GM06990 (cell line): ENCODE measurements around the gene SIRT6.
"Not testable (repeated sequence)": the region's sequence is repeated elsewhere in the genome, so short reads cannot be mapped to it uniquely, and the experiment has no call there.

Experiments
- DNase-seq: peaks from one replicate; pipeline ENCODE4 v3.0.0-alpha.2; 2011; ENCODE audit not compliant: insufficient read length; ENCODE audit errors: extremely low read depth
- H3K27me3 ChIP-seq: replicated peaks from 2 replicates; pipeline ENCODE4 v1.6.0; 2011; ENCODE audit warnings: low read length; ENCODE audit not compliant: control insufficient read depth, insufficient read depth
- H3K36me3 ChIP-seq: 2 replicates; pipeline ENCODE4 v1.5.1; 2011; ENCODE audit warnings: low read length; ENCODE audit not compliant: control insufficient read depth, insufficient read depth
- H3K4me3 ChIP-seq: replicated peaks from 2 replicates; pipeline ENCODE4 v1.5.1; 2011; ENCODE audit warnings: low read depth, mild to moderate bottlenecking, control low read depth, low read length
- TF ChIP-seq, protein P1 (sequence below): IDR thresholded peaks from 2 replicates; pipeline ENCODE4 v1.5.1; 2011; ENCODE audit warnings: low read length, control low read depth, mild to moderate bottlenecking, inconsistent platforms; ENCODE audit not compliant: insufficient read depth, poor library complexity, severe bottlenecking

SIRT6 gene

DNA sequence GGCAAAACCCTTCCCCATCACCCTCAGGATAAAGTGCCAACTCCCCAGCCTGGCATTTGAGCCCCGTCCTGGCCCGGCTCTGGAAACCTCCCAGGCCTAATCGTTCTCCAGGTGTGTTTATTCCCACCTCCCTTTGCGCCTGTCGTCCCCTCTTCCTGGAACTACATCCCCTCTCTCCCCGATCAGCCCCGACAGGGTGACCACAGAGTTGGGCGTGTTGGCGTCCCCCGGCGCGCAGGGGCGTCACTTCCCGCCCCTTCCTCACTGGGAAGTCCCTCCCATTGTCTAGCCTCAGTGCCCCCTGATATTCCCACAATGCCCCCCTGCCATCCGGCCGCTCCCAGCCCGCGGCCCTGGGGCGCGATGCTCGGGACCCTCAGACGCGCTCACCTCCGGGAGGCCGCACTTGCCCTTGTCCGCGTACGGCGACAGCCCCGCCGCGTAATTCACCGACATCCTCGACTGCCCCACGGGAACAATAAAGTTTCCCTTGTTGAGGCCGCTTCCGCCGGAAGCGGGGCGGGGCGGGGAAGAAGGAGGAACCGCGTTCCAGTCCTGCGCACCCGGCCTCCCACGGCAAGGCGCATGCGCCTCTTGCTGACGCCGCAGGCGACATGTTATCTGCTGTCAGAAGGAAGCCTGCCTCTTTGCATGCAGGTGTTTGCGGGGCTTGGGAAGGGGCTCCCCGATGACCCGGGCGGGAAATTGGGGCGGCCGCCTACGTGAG, at the start of gene SIRT6, which contains the start of gene ANKRD24:
Gene SIRT6, minus strand, starts transcription at position 480 of the 727 bp plus-strand sequence. Its CDS starts 24 bp downstream, at position 456.
Gene ANKRD24, plus strand, starts transcription at position 606 of the 727 bp plus-strand sequence. CDS start 3,737 bp downstream, outside the sequence.
- H3K4me3 ChIP-seq = peak within 1 kb of the TSS; percentile 98
- TF ChIP-seq, protein P1, sequence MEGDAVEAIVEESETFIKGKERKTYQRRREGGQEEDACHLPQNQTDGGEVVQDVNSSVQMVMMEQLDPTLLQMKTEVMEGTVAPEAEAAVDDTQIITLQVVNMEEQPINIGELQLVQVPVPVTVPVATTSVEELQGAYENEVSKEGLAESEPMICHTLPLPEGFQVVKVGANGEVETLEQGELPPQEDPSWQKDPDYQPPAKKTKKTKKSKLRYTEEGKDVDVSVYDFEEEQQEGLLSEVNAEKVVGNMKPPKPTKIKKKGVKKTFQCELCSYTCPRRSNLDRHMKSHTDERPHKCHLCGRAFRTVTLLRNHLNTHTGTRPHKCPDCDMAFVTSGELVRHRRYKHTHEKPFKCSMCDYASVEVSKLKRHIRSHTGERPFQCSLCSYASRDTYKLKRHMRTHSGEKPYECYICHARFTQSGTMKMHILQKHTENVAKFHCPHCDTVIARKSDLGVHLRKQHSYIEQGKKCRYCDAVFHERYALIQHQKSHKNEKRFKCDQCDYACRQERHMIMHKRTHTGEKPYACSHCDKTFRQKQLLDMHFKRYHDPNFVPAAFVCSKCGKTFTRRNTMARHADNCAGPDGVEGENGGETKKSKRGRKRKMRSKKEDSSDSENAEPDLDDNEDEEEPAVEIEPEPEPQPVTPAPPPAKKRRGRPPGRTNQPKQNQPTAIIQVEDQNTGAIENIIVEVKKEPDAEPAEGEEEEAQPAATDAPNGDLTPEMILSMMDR = no peak
- peak; percentile 98 for DNase-seq
- peaks cover 4% of the 10 kb centered on the region; the same call in 1 of the 2 replicates for H3K36me3 ChIP-seq
- no peaks in the 10 kb centered on the region for H3K27me3 ChIP-seq

DNA sequence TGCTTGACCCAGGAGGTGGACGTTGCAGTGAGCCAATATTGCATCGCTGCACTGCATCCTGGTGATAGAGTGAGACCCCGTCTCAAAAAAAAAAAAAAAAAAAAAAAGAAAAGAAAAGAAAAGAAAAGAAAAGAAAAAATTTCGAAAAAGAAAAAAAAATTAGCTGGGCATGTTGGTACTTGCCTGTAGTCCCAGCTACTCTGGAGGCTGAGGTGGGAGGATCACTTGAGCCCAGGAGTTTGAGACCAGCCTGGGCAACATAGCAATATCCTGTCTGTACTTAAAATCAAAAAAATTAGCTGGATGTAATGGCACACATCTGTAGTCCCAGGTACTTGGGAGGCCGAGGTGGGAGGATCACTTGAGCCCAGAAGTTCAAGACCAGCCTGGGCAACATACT, 49.8 kb upstream of the SIRT6 start:
- Histone ChIP-seq H3K36me3 (peaks cover 17% of the 10 kb centered on the region), H3K4me3 (peak overlapping the region; percentile 26)
- not testable (repeated sequence) for DNase-seq, H3K27me3 ChIP-seq

DNA sequence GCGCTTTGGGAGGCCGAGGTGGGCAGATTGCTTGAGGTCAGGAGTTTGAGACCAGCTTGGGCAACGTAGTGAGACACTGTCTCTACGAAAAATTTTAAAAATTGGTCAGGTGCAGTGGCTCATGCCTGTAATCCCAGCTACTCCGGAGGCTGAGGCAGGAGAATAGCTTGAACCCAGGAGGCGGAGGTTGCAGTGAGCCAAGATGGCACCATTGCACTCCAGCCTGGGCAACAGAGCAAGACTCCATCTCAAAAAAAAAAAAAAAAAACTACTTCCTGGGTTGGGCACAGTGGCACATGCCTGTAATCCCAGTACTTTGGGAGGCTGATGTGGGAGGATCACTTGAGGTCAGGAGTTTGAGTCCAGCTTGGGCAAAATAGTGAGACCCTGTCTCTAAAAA, 49.2 kb upstream of the SIRT6 start:
- H3K4me3 ChIP-seq = peak overlapping the region; percentile 94
- peaks cover 11% of the 10 kb centered on the region for H3K36me3 ChIP-seq
- not testable (repeated sequence) for DNase-seq, H3K27me3 ChIP-seq

DNA sequence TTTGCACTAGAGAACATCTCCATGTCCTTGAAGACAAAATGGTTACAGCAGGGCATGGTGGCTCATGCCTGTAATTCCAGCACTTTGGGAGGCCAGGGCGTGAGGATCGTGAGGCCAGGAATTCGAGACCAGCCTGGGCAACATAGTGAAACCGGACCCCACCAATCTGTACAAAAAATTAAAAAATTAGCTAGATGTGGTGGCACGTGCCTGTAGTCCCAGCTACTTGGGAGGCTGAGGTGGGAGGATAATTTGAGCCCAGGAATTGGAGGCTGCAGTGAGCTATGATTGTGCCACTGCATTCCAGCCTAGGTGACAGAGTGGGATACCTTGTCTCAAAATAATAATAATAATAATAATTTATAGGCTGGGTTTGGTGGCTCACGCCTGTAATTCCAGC, 47.9 kb upstream of the SIRT6 start:
- H3K27me3 ChIP-seq, DNase-seq: not testable (repeated sequence)
- H3K4me3 ChIP-seq = peak overlapping the region; percentile 94

DNA sequence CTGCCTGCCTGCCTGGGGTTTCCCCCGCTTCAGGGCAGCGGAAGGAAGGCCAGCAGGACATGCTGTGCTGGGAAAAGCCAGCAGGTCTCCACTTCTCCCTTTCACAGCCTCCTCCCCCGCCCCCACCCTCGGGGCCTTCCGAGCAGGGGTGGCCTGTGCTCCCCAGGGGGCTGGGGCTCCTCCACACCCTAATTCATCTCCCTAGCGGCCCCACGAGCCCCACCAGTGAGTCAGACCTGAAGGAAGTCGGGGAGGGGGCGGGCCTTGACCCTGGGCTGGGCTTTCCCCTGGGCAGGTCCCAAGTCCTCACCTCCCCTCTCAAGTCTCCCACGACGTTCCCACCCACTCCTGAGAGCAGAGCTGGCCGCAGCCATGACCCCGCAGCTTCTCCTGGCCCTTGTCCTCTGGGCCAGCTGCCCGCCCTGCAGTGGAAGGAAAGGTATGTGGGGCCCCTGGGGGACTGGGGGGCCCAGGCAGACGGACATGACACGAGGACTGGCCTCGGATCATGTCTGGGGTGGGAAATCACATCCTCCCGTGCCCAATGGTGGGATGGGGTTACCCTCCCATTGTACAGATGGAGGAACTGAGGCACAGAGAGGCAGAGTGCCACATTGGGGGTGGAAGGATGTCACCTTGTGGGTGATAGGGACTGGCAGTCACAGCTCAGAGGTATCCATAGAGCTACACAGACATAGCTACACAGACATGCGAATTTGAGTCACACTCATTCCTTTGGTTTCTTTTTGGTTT, 47.0 kb upstream of the SIRT6 start, which contains the start of gene EBI3:
Gene EBI3, plus strand, starts transcription at position 345 of the 753 bp plus-strand sequence. Its CDS starts 28 bp downstream, at position 373.
- DNase-seq = peak; percentile 89
- Histone ChIP-seq H3K4me3 (peak within 1 kb of the TSS; percentile 94), H3K27me3 (no peaks in the 10 kb centered on the region), H3K36me3 (peaks cover 5% of the 10 kb centered on the region)
- TF ChIP-seq, protein P1 = no peak

More for the DNA sequence above, 47.9 kb upstream of the SIRT6 start:
- not testable (repeated sequence) for H3K36me3 ChIP-seq

DNA sequence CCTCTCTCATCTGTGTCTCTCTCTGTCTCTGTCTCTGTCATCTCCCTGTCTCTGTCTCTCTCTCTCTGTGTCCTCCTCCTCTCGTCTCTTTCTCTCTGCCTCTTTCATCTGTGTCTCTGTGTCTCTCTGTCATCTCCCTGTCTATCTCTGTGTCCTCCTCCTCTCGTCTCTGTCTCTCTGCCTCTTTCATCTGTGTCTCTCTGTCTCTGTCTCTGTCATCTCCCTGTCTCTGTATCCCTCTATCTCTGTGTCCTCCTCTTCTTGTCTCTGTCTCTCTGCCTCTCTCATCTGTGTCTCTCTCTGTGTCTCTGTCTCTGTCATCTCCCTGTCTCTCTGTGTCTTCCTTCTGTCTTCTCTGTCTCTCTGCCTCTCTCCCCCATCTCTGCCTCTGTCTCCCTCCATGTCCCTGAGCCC, 46.4 kb upstream of the SIRT6 start:
- H3K36me3 ChIP-seq = peaks cover 5% of the 10 kb centered on the region
- no peaks in the 10 kb centered on the region for H3K27me3 ChIP-seq
- no peak for DNase-seq
- TF ChIP-seq, protein P1 = no peak
- H3K4me3 ChIP-seq = peak overlapping the region; percentile 94

DNA sequence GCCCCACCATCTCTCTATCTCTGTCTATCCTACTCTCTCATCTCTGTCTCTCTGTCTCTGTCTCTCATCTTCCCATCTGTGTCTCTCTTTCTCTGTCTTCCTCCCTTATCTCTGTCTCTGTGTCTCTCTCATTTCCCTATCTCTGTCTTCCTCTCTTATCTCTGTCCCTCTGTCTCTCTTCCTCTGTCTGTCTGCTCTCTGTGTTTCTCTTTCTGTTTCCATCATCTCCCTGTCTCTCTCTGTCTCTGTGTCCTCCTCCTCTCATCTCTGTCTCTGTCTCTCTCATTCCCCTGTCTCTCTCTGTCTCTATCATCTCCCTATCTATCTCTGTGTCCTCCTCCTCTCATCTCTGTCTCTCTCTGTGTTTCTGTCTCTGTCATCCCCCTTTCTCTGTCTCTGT, 45.4 kb upstream of the SIRT6 start:
- Histone ChIP-seq H3K4me3 (no peak overlapping the region), H3K27me3 (no peaks in the 10 kb centered on the region), H3K36me3 (no peaks in the 10 kb centered on the region)
- DNase-seq = no peak
- TF ChIP-seq, protein P1 = no peak
